Hepatocyte (in vitro differentiated cells): Measurements from ENCODE around the gene SHOC2. TPM values are rescaled to one million over a fixed set of nuclear protein-coding genes. Genes with fewer than 3 reads are reported as not detected.

Experiments
- DNase-seq: peaks from one replicate; pipeline ENCODE4 v3.0.0-alpha.2; 2016; ENCODE audit warnings: low spot score
- H2AFZ ChIP-seq: fragments of 200-600 bp; sonication (generic); 2 replicates; pipeline ENCODE4 v1.6.0; 2016; ENCODE audit warnings: antibody characterized with exemption, mild to moderate bottlenecking
- H3K27ac ChIP-seq: fragments of 200-600 bp; sonication (generic); 2 replicates; pipeline ENCODE4 v1.5.1; 2016; ENCODE audit warnings: mild to moderate bottlenecking
- H3K27me3 ChIP-seq: fragments of 200-600 bp; sonication (generic); 2 replicates; pipeline ENCODE4 v1.6.1; 2016
- H3K36me3 ChIP-seq: fragments of 200-600 bp; sonication (generic); replicated peaks from 2 replicates; pipeline ENCODE4 v1.5.1; 2016; ENCODE audit warnings: low read depth; ENCODE audit not compliant: insufficient read depth
- H3K4me1 ChIP-seq: fragments of 200-600 bp; sonication (generic); 2 replicates; pipeline ENCODE4 v1.5.1; 2016; ENCODE audit warnings: mild to moderate bottlenecking, moderate library complexity; ENCODE audit not compliant: insufficient read depth
- H3K4me2 ChIP-seq: fragments of 200-600 bp; sonication (generic); 2 replicates; pipeline ENCODE4 v1.6.0; 2016
- H3K4me3 ChIP-seq: fragments of 200-600 bp; sonication (generic); 2 replicates; pipeline ENCODE4 v1.5.1; 2016; ENCODE audit warnings: mild to moderate bottlenecking
- H3K79me2 ChIP-seq: fragments of 200-600 bp; sonication (generic); 2 replicates; pipeline ENCODE4 v1.6.0; 2017; ENCODE audit warnings: mild to moderate bottlenecking
- H3K9me2 ChIP-seq: fragments of 200-600 bp; sonication (generic); replicated peaks from 2 replicates; pipeline ENCODE4 v1.6.0; 2017; ENCODE audit warnings: mild to moderate bottlenecking; ENCODE audit not compliant: insufficient read depth
- H3K9me3 ChIP-seq: fragments of 200-600 bp; sonication (generic); 2 replicates; pipeline ENCODE4 v1.5.1; 2016; ENCODE audit warnings: low read depth, mild to moderate bottlenecking
- H4K20me1 ChIP-seq: fragments of 200-600 bp; sonication (generic); 2 replicates; pipeline ENCODE4 v1.6.0; 2016; ENCODE audit warnings: mild to moderate bottlenecking; ENCODE audit not compliant: insufficient read depth, poor library complexity, severe bottlenecking
- EZH2 ChIP-seq: fragments of 200-600 bp; sonication (generic); IDR thresholded peaks from 2 replicates; pipeline ENCODE4 v1.6.1; 2016; ENCODE audit warnings: antibody characterized with exemption, mild to moderate bottlenecking, borderline replicate concordance
- EZH2phosphoT487 ChIP-seq: fragments of 200-600 bp; sonication (generic); IDR thresholded peaks from one replicate; pipeline ENCODE4 v1.6.1; 2018; ENCODE audit warnings: antibody characterized with exemption, mild to moderate bottlenecking, low read depth, moderate library complexity; ENCODE audit not compliant: unreplicated experiment, severe bottlenecking
- WGBS: methylation state at CpG from one replicate; pipeline ENCODE4 v1.1.6; 2016; ENCODE audit warnings: low lambda C conversion rate; ENCODE audit errors: missing lambda C conversion rate; 5-methylcytosine and 5-hydroxymethylcytosine counted together
- polyA plus RNA-seq: library from polyadenylated mRNA; unstranded; fragments of >200 nt; fragmentation: Nextera tagmentation; extraction: Ambion mirVana; gene quantifications from 2 replicates; pipeline ENCODE4 v1.2.1, GENCODE V29; 2016
- total RNA-seq: library from RNA; depleted of rRNA; stranded (reverse); fragments of >200 nt; gene quantifications from 2 replicates; pipeline ENCODE4 v1.2.3, GENCODE V29; 2014
- TF ChIP-seq, protein P1 (sequence below): fragments of 200-600 bp; sonication (generic); IDR thresholded peaks from 2 replicates; pipeline ENCODE4 v1.5.1; 2016; ENCODE audit warnings: antibody characterized with exemption, mild to moderate bottlenecking; ENCODE audit not compliant: poor library complexity

SHOC2 gene
- total and polyA plus RNA-seq, 2 experiments from 2014 or later = 27.5 to 58.9 TPM

DNA sequence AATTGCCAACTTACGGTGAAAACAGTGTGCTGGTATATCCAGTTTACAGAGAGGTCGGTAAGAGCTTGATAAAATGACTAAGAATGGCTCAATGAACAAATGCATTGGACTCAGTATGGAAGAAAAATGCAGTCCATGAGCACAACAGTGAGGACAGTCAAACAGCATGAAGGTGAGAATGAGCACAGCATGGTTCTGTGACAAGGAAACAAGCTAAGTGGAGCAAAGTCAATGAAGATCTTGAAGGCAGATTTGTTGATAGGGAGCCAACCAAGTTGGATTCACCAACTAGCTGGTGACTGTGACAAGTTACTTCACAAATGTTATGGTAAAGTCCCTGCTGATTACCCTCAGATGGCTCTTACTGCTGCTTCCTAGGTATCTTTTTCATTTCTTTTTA lies 75.9 kb downstream of the SHOC2 start:
- Histone ChIP-seq H3K79me2 (peaks cover 29% of the 10 kb centered on the region), H3K4me2 (no peak overlapping the region), H3K27ac (no peak overlapping the region), H4K20me1 (no peaks in the 10 kb centered on the region), H3K4me3 (no peak overlapping the region), H3K36me3 (no peaks in the 10 kb centered on the region), H2AFZ (no peak overlapping the region), H3K9me3 (no peaks in the 10 kb centered on the region), H3K4me1 (no peaks in the 10 kb centered on the region), H3K27me3 (no peaks in the 10 kb centered on the region), H3K9me2 (no peaks in the 10 kb centered on the region)
- TF ChIP-seq EZH2 (no peak), EZH2phosphoT487 (no peak)
- TF ChIP-seq, protein P1, sequence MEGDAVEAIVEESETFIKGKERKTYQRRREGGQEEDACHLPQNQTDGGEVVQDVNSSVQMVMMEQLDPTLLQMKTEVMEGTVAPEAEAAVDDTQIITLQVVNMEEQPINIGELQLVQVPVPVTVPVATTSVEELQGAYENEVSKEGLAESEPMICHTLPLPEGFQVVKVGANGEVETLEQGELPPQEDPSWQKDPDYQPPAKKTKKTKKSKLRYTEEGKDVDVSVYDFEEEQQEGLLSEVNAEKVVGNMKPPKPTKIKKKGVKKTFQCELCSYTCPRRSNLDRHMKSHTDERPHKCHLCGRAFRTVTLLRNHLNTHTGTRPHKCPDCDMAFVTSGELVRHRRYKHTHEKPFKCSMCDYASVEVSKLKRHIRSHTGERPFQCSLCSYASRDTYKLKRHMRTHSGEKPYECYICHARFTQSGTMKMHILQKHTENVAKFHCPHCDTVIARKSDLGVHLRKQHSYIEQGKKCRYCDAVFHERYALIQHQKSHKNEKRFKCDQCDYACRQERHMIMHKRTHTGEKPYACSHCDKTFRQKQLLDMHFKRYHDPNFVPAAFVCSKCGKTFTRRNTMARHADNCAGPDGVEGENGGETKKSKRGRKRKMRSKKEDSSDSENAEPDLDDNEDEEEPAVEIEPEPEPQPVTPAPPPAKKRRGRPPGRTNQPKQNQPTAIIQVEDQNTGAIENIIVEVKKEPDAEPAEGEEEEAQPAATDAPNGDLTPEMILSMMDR = no peak
- no peak for DNase-seq
- WGBS = 83% methylated on average over 2 of the region's 2 CpGs

DNA sequence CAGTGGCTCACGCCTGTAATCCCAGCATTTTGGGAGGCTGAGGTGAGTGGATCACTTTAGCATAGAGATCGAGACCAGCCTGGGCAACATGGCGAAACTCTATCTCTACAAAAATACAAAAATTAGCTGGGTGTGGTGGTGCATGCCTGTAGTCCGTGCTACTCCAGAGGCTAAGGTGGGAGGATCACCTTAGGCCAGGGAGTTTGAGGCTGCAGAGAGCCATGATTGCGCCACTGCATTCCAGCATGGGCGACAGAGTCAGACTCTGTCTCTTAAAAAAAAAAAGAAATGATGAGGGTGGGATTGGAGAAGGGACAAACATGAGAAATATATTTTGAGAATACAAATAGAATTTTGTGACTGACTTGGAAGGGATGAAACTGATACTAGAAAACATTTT lies 76.9 kb downstream of the SHOC2 start:
- Histone ChIP-seq H2AFZ (no peak overlapping the region), H3K27ac (no peak overlapping the region), H3K4me1 (no peaks in the 10 kb centered on the region), H3K4me3 (no peak overlapping the region), H3K36me3 (no peaks in the 10 kb centered on the region), H4K20me1 (no peaks in the 10 kb centered on the region), H3K27me3 (no peaks in the 10 kb centered on the region), H3K4me2 (no peak overlapping the region), H3K9me2 (no peaks in the 10 kb centered on the region), H3K9me3 (no peaks in the 10 kb centered on the region), H3K79me2 (peaks cover 29% of the 10 kb centered on the region)
- 94% methylated on average over 6 of the region's 6 CpGs for WGBS
- TF ChIP-seq, protein P1 = no peak
- TF ChIP-seq EZH2 = no peak
- no peak for TF ChIP-seq EZH2phosphoT487
- DNase-seq = no peak

DNA sequence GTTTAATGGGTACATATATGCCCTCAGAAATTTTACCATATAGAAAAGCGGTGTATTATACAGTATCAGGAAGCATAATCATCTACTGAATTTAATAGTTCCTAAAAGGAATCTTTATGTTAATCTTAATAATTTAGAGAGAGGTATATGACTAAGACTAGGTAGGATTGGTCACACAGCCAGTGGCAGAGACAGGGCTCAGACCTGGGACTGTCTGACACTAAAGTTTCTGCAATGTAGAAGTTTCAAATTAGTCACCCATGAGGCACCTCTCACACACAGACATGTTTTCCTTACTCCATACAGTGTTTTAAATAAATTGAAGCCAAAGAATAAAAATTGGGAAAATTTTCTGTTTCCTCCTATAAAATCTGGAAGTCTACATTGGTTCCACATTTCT lies 84.6 kb downstream of the SHOC2 start:
- Histone ChIP-seq H3K4me2 (no peak overlapping the region), H2AFZ (no peak overlapping the region), H3K9me3 (no peaks in the 10 kb centered on the region), H3K4me1 (no peaks in the 10 kb centered on the region), H3K27ac (no peak overlapping the region), H4K20me1 (no peaks in the 10 kb centered on the region), H3K27me3 (no peaks in the 10 kb centered on the region), H3K79me2 (peaks cover 3% of the 10 kb centered on the region), H3K4me3 (no peak overlapping the region), H3K9me2 (no peaks in the 10 kb centered on the region), H3K36me3 (no peaks in the 10 kb centered on the region)
- WGBS = 100% methylated on average over 1 of the region's 1 CpG
- TF ChIP-seq, protein P1 = no peak
- TF ChIP-seq EZH2phosphoT487 (no peak), EZH2 (no peak)
- DNase-seq = no peak

DNA sequence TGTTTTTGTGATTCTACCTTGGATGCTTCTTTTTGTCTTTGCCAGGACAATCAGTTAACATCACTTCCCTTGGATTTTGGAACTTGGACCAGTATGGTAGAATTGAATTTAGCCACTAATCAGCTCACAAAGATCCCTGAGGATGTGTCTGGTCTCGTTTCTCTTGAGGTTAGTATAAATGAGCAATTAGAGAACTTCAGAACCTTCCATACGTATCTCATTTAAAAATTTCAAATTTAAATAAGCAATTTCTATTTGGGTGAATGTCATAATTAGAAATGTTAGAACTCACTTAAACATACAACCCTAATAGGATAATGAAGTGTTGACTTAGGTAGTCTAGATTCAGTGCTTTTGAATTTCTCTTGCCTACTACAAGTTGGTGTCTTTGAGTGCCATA lies 88.1 kb downstream of the SHOC2 start:
- Histone ChIP-seq H3K27ac (no peak overlapping the region), H4K20me1 (no peaks in the 10 kb centered on the region), H3K27me3 (no peaks in the 10 kb centered on the region), H3K9me3 (no peaks in the 10 kb centered on the region), H3K36me3 (no peaks in the 10 kb centered on the region), H3K4me1 (no peaks in the 10 kb centered on the region), H3K79me2 (no peaks in the 10 kb centered on the region), H2AFZ (no peak overlapping the region), H3K4me2 (no peak overlapping the region), H3K4me3 (no peak overlapping the region), H3K9me2 (no peaks in the 10 kb centered on the region)
- no peak for TF ChIP-seq EZH2phosphoT487
- no peak for DNase-seq
- WGBS = 93% methylated on average over 2 of the region's 2 CpGs
